Ovary (tissue), 10 donors: ENCODE results near the gene DNAJC24. TPM values are rescaled to one million over a fixed set of nuclear protein-coding genes. Genes with fewer than 3 reads are reported as not detected.
"Not testable (repeated sequence)": the region's sequence is repeated elsewhere in the genome, so short reads cannot be mapped to it uniquely, and the experiment has no call there.

Source experiments
- DNase-seq, 5 donors: peaks; one replicate each; pipeline ENCODE4 v3.0.0-alpha.2; 2019 to 2020
- H3K27ac ChIP-seq, 2 donors: fragments of 200-600 bp; one replicate each; pipeline versions ENCODE4 v1.5.1 to v1.8.0; 2019 to 2022
- H3K27me3 ChIP-seq: fragments of 200-600 bp; one replicate; pipeline ENCODE4 v1.8.0; 2022
- H3K36me3 ChIP-seq: fragments of 200-600 bp; sonication (generic); one replicate; pipeline ENCODE4 v1.5.1; 2019
- H3K4me1 ChIP-seq: one replicate; pipeline ENCODE4 v1.8.1; 2013; ENCODE audit warnings: mild to moderate bottlenecking, moderate library complexity; ENCODE audit not compliant: insufficient read depth
- H3K4me3 ChIP-seq: fragments of 200-600 bp; sonication (generic); one replicate; pipeline ENCODE4 v1.5.1; 2017
- H3K9me3 ChIP-seq, 2 donors: fragments of 200-600 bp in 1 of 2; sonication (generic) in 1 of 2; one replicate each; pipeline versions ENCODE4 v1.5.1 to v1.8.1; 2013 to 2019; ENCODE audit warnings: mild to moderate bottlenecking in 1 of 2, moderate library complexity in 1 of 2
- CTCF ChIP-seq, 3 donors: fragments of 450-650 bp in 2 of 3; fragments of 200-600 bp in 1 of 3; IDR thresholded peaks; one replicate each; pipeline versions ENCODE4 v1.5.1 to v1.8.0; 2016 to 2022; ENCODE audit warnings: antibody characterized with exemption in 3 of 3, mild to moderate bottlenecking in 1 of 3
- EP300 ChIP-seq: sonication (generic); formaldehyde crosslinking; IDR thresholded peaks from one replicate; pipeline ENCODE4 v1.6.1; 2017; ENCODE audit warnings: antibody characterized with exemption
- POLR2A ChIP-seq: fragments of 450-650 bp; IDR thresholded peaks from one replicate; pipeline ENCODE4 v1.6.1; 2017; ENCODE audit warnings: antibody characterized with exemption, mild to moderate bottlenecking, moderate library complexity
- WGBS, 3 donors: extraction: QIAGEN DNeasy Blood & Tissue Kit in 1 of 3; methylation state at CpG; one replicate each; pipeline versions ENCODE4 v1.1.5 to v1.1.7; 2013 to 2017; 5-methylcytosine and 5-hydroxymethylcytosine counted together
- intact Hi-C, 4 donors: fragments of 100-400 bp; cut with DNase I; formaldehyde crosslinking; loops; one replicate each; pipeline versions ENCODE4 v1.11.0 to v1.15.1; 2022 to 2023
- long read RNA-seq, 3 donors: library from polyadenylated mRNA in 2 of 3; unstranded in 2 of 3; transcript quantifications; one replicate each; pipeline ENCODE4 v2.0.0 and lab custom pipeline, GENCODE V29; 2021 to 2026
- polyA plus RNA-seq, 2 donors: library from polyadenylated mRNA; stranded (reverse); fragments of 200-250 nt in 1 of 2; fragments of 350-450 nt in 1 of 2; fragmentation: Illumina TruSeq in 1 of 2; extraction: RNeasy Lipid Tissue Mini Kit (QIAGEN cat#74804) in 1 of 2; gene quantifications; one replicate each; pipeline ENCODE4 v1.2.3, GENCODE V29; 2013 to 2014
- total RNA-seq, 7 donors: library from RNA; depleted of rRNA in 2 of 7; stranded (reverse); fragments of >200 nt in 2 of 7; fragmentation: NEBNext Ultra II Directional in 3 of 7; extraction: Animal tissue kit (Norgen Biotek cat#: 25700) in 3 of 7; gene quantifications; one replicate each; pipeline versions ENCODE4 v1.1.0 to v1.2.4, GENCODE V29; 2016 to 2023
- donor health status: DM: no; HTN: no; CAD: no; lungs with moderate emphysema.
- donor health status: DM: no; HTN: no; CAD: no.
- donor health status: Bipolar disorder and iron deficiency.
- donor health status: DM: yes; HTN: yes; CAD: no.
- donor health status: DM: no; HTN: no; CAD: no.
- donor health status: DM: yes; HTN: yes; CAD: no.

Gene DNAJC24
- total RNA-seq (10 to 100 TPM in 5 of 7 donors, 1 to 10 TPM in 2; 8.3 to 15.2 (median 10.9) TPM), polyA plus RNA-seq (10 to 100 TPM in 1 of 2 donors, 1 to 10 TPM in 1; 5.3 to 10.4 TPM)
- long read RNA-seq, donor 1, partial matches to known transcripts, result 1 of 6 reads
- long read RNA-seq, donor 1, other reads (novel, unspliced or antisense), result 4 of 6 reads
- long read RNA-seq, donor 2, partial matches to known transcripts, result 15 of 62 reads
- long read RNA-seq, donor 2, other reads (novel, unspliced or antisense), result 41 of 62 reads
- long read RNA-seq, donor 3, partial matches to known transcripts, result 2 of 5 reads
- long read RNA-seq, donor 3, other reads (novel, unspliced or antisense), result 1 of 5 reads

GRCh38 chr11:31369348-31370329 lies at the start of gene DNAJC24, which contains the start of gene DCDC1:
Gene DNAJC24 (plus strand): TSS chr11:31369860. CDS start chr11:31370749, 889 bp downstream.
Gene DCDC1 (minus strand): TSS chr11:31369739. CDS start chr11:31328280, 41,459 bp downstream.
- Histone ChIP-seq H3K4me3 (peak within 1 kb of the TSS; percentile 66), H3K36me3 (no peaks in the 10 kb centered on the region), H3K27ac (peak within 1 kb of the TSS; percentile 3 to 47), H3K27me3 (no peaks in the 10 kb centered on the region), H3K9me3 (no peaks in the 10 kb centered on the region), H3K4me1 (no peaks in the 10 kb centered on the region)
- peak; percentile 86 to 93 (median 92) for DNase-seq
- intact Hi-C loops, result no loop called here
- no peak for TF ChIP-seq EP300
- no peak for TF ChIP-seq POLR2A
- no peak for TF ChIP-seq CTCF (IDR thresholded peaks at IDR 0.05)
- 0 to 1% (median 1%) methylated on average over 53 of the region's 53 CpGs for WGBS, 3 donors

GRCh38 chr11:31321494-31321893 lies 48.2 kb upstream of the DNAJC24 start:
- H3K36me3 ChIP-seq, H3K9me3 ChIP-seq, DNase-seq, H3K4me1 ChIP-seq, H3K27ac ChIP-seq, H3K27me3 ChIP-seq, intact Hi-C loops, H3K4me3 ChIP-seq: not testable (repeated sequence)
- WGBS, 3 donors, result 95 to 98% (median 95%) methylated on average over 15 of the region's 15 CpGs

GRCh38 chr11:31323145-31323544 lies 46.5 kb upstream of the DNAJC24 start:
- Histone ChIP-seq H3K36me3 (no peaks in the 10 kb centered on the region), H3K9me3 (no peaks in the 10 kb centered on the region), H3K4me1 (no peaks in the 10 kb centered on the region), H3K27ac (no peak overlapping the region), H3K27me3 (no peaks in the 10 kb centered on the region), H3K4me3 (no peak overlapping the region)
- TF ChIP-seq EP300, result no peak
- TF ChIP-seq CTCF (IDR thresholded peaks at IDR 0.05), result no peak
- TF ChIP-seq POLR2A, result no peak
- DNase-seq, result no peak
- intact Hi-C loops, result no loop called here
- 87 to 89% (median 87%) methylated on average over 4 of the region's 4 CpGs for WGBS, 3 donors

GRCh38 chr11:31325160-31325559 lies 44.5 kb upstream of the DNAJC24 start:
- no peak for DNase-seq
- Histone ChIP-seq H3K4me1 (no peaks in the 10 kb centered on the region), H3K9me3 (no peaks in the 10 kb centered on the region), H3K4me3 (no peak overlapping the region), H3K36me3 (no peaks in the 10 kb centered on the region), H3K27ac (no peak overlapping the region), H3K27me3 (no peaks in the 10 kb centered on the region)
- intact Hi-C loops, result no loop called here
- no peak for TF ChIP-seq POLR2A
- TF ChIP-seq EP300, result no peak
- no peak for TF ChIP-seq CTCF (IDR thresholded peaks at IDR 0.05)
